Non-pigmented ciliary epithelial cell (primary cell): Measurements from ENCODE around the gene YDJC.
A peak's percentile ranks its signal among the peaks of the same experiment; 100 is the strongest.
"Not testable (repeated sequence)": the region's sequence is repeated elsewhere in the genome, so short reads cannot be mapped to it uniquely, and the experiment has no call there.

Experiments
- DNase-seq: peaks from one replicate; pipeline ENCODE4 v3.0.0-alpha.2; 2010; ENCODE audit warnings: low read depth

The YDJC gene

GRCh38 chr22:21629255-21630149 lies at the start of gene YDJC:
YDJC (minus strand) TSS chr22:21630022; CDS start chr22:21630014, 8 bp downstream.
- DNase-seq: peak; percentile 50

GRCh38 chr22:21679383-21679782 lies 49.6 kb upstream of the YDJC start:
- DNase-seq: no peak

GRCh38 chr22:21678842-21679241 lies 49.0 kb upstream of the YDJC start:
- not testable (repeated sequence) for DNase-seq

- DNase-seq: no peak
Measured at GRCh38 chr22:21677606-21678443, 48.0 kb upstream of the YDJC start.

GRCh38 chr22:21674638-21675245 lies 44.9 kb upstream of the YDJC start:
- no peak for DNase-seq

GRCh38 chr22:21673534-21674321 lies 43.9 kb upstream of the YDJC start:
- DNase-seq: no peak

GRCh38 chr22:21672107-21672629 lies 42.3 kb upstream of the YDJC start:
- no peak for DNase-seq

GRCh38 chr22:21669026-21669425 lies 39.2 kb upstream of the YDJC start:
- no peak for DNase-seq

GRCh38 chr22:21666786-21667185 lies 37.0 kb upstream of the YDJC start:
- DNase-seq: no peak

GRCh38 chr22:21665047-21665851 lies 35.4 kb upstream of the YDJC start:
- no peak for DNase-seq

GRCh38 chr22:21663738-21664137 lies 33.9 kb upstream of the YDJC start:
- no peak for DNase-seq

GRCh38 chr22:21661991-21662390 lies 32.2 kb upstream of the YDJC start:
- DNase-seq: no peak

GRCh38 chr22:21660904-21661303 lies 31.1 kb upstream of the YDJC start:
- DNase-seq: no peak

GRCh38 chr22:21659864-21660525 lies 30.2 kb upstream of the YDJC start:
- no peak for DNase-seq

GRCh38 chr22:21657360-21658032 lies 27.7 kb upstream of the YDJC start:
- DNase-seq: no peak

- no peak for DNase-seq
Measured at GRCh38 chr22:21657020-21657359, 27.2 kb upstream of the YDJC start.

- DNase-seq: no peak
Measured at GRCh38 chr22:21652547-21653545, 23.0 kb upstream of the YDJC start.

- peak; percentile 49 for DNase-seq
Measured at GRCh38 chr22:21652010-21652546, 22.3 kb upstream of the YDJC start.
